Amygdala (tissue), 56 donors: ENCODE measurements around the gene C12orf54.
"Not testable (repeated sequence)": the region's sequence is repeated elsewhere in the genome, so short reads cannot be mapped to it uniquely, and the experiment has no call there.

Source experiments
- DNase-seq, 56 donors: peaks; one replicate each; lab custom pipeline; 2025; lab: John Stamatoyannopoulos, UW

The C12orf54 gene

GRCh38 chr12:48506836-48507235, 24.5 kb downstream of the C12orf54 start:
- DNase-seq: not testable (repeated sequence)

- no peak for DNase-seq
Measured at GRCh38 chr12:48508987-48509386, 26.7 kb downstream of the C12orf54 start.

- no peak for DNase-seq
Measured at GRCh38 chr12:48510111-48510510, 27.8 kb downstream of the C12orf54 start.

- no peak for DNase-seq
Measured at GRCh38 chr12:48512855-48513254, 30.6 kb downstream of the C12orf54 start.

GRCh38 chr12:48514728-48515127, 32.4 kb downstream of the C12orf54 start:
- DNase-seq: no peak

- not testable (repeated sequence) for DNase-seq
Measured at GRCh38 chr12:48520381-48520780, 38.1 kb downstream of the C12orf54 start.

GRCh38 chr12:48525332-48525731, 43.0 kb downstream of the C12orf54 start, which contains the start of gene OR8S1:
TSS of gene OR8S1 (plus strand) at chr12:48525632. CDS start at chr12:48525632, 0 bp downstream.
- no peak for DNase-seq

GRCh38 chr12:48527891-48528670, 45.8 kb downstream of the C12orf54 start:
- DNase-seq: no peak

- DNase-seq: no peak
Measured at GRCh38 chr12:48532601-48533000, 50.3 kb downstream of the C12orf54 start.

GRCh38 chr12:48536602-48537001, 54.3 kb downstream of the C12orf54 start:
- no peak for DNase-seq

- DNase-seq: peak in 20 of 56 donors; percentile 0 to 67 (median 10)
Measured at GRCh38 chr12:48542300-48542928, 60.1 kb downstream of the C12orf54 start.

- no peak for DNase-seq
Measured at GRCh38 chr12:48545833-48546469, 63.7 kb downstream of the C12orf54 start.
